Measurements from ENCODE around the gene CYP19A1. TPM values are rescaled to one million over a fixed set of nuclear protein-coding genes. Genes with fewer than 3 reads are reported as not detected.

CYP19A1 gene
- total RNA-seq, 1 experiment from 2014 or later, result not detected

DNA sequence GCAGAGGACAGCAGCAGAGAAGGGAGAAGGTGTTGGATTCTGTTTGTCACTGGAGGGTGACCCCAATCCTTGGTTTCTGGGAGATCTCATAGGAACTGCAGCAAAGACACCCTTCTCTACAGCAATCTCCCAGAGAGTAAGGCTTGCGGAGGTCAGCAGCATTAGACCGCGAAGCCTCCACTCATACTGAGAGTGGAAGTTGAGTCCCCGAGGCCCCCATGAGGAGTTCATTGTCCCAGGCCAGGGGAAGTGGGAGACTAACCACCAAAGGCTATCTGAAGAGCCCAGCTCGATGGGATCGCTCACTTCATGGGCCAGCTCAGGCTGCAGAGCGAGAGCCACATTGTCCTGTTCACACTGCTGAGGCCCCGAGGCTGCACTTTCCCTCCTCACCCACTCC, 47.6 kb upstream of the CYP19A1 start:
- H3K27me3 ChIP-seq (ENCODE audit: control insufficient read depth, insufficient read depth, low read length), result 0 out of 2 replicates have a peak, but pooled peaks cover 5% of the 10 kb centered on the region
- no peak for TF ChIP-seq POLR2AphosphoS5 (IDR thresholded peaks at IDR 0.05; ENCODE audit: low read depth, low read length)
- no peak for TF ChIP-seq REST (IDR thresholded peaks at IDR 0.05; ENCODE audit: insufficient read depth in 1 of 2, low read depth in 2 of 2, low read length in 1 of 2)
- TF ChIP-seq TCF7L2 (IDR thresholded peaks at IDR 0.05; ENCODE audit: low read depth, low read length), result no peak
- no peak for TF ChIP-seq SIN3A (IDR thresholded peaks at IDR 0.05; ENCODE audit: borderline replicate concordance, insufficient read depth, low read depth, low read length)
- no peak for TF ChIP-seq CTCF (IDR thresholded peaks at IDR 0.05)
- no peak overlapping the region for H3K27ac ChIP-seq (ENCODE audit: low read length)
- H3K4me1 ChIP-seq (ENCODE audit: control insufficient read depth, insufficient read depth, low read length), result no peaks in the 10 kb centered on the region
- no peaks in the 10 kb centered on the region for H3K36me3 ChIP-seq (ENCODE audit: control insufficient read depth, insufficient read depth, low read length)
- H3K9me3 ChIP-seq (ENCODE audit: control insufficient read depth, insufficient read depth, low read depth, low read length), result no peaks in the 10 kb centered on the region
- ATAC-seq, result no peak
- in situ Hi-C loops (cut with HindIII; ENCODE audit: low pct_unique_long_range_greater_than_20kb, low sequenced_read_pairs), result no loop called here
- ChIA-PET CTCF (no interaction called here), POLR2A (no interaction called here)
- intact Hi-C loops (cut with micrococcal nuclease; ENCODE audit: unreplicated experiment), result no loop called here
- DNase-seq (ENCODE audit: low read depth, low spot score), result no peak
- H3K4me3 ChIP-seq (ENCODE audit: low read depth in 2 of 2, low read length in 2 of 2), result no peak overlapping the region
- no TSS peak for BruUV-seq (replicated peaks)

- Histone ChIP-seq H3K36me3 (ENCODE audit: control insufficient read depth, insufficient read depth, low read length) (no peaks in the 10 kb centered on the region), H3K9me3 (ENCODE audit: control insufficient read depth, insufficient read depth, low read depth, low read length) (no peaks in the 10 kb centered on the region), H3K27ac (ENCODE audit: low read length) (no peak overlapping the region), H3K4me3 (ENCODE audit: low read depth in 2 of 2, low read length in 2 of 2) (no peak overlapping the region), H3K27me3 (ENCODE audit: control insufficient read depth, insufficient read depth, low read length) (0 out of 2 replicates have a peak, but pooled peaks cover 5% of the 10 kb centered on the region), H3K4me1 (ENCODE audit: control insufficient read depth, insufficient read depth, low read length) (no peaks in the 10 kb centered on the region)
- ChIA-PET POLR2A (interaction anchor here (0.7 kb wide), 2 partner anchors 164 to 230 kb away, joined by 3 to 4 read pairs; no protein-coding TSS in a partner anchor), CTCF (interaction anchor here (0.6 to 1.7 kb wide), 7 partner anchors 20 to 1493 kb away, joined by 3 to 6 read pairs (median 4); no protein-coding TSS in a partner anchor)
- TF ChIP-seq CTCF (IDR thresholded peaks at IDR 0.05) (peak; percentile 77), REST (IDR thresholded peaks at IDR 0.05; ENCODE audit: insufficient read depth in 1 of 2, low read depth in 2 of 2, low read length in 1 of 2) (no peak), SIN3A (IDR thresholded peaks at IDR 0.05; ENCODE audit: borderline replicate concordance, insufficient read depth, low read depth, low read length) (no peak), TCF7L2 (IDR thresholded peaks at IDR 0.05; ENCODE audit: low read depth, low read length) (no peak)
- DNase-seq (ENCODE audit: low read depth, low spot score) (no peak), ATAC-seq (peak; percentile 64; the same call in 1 of the 2 replicates)
- intact Hi-C loops (cut with micrococcal nuclease; ENCODE audit: unreplicated experiment) (loop anchor here (5.0 kb wide), 1 partner anchor 150 kb away; no protein-coding TSS in a partner anchor), in situ Hi-C loops (cut with HindIII; ENCODE audit: low pct_unique_long_range_greater_than_20kb, low sequenced_read_pairs) (no loop called here)
- no TSS peak for BruUV-seq (replicated peaks)
Observed at GRCh38 chr15:51382787-51383186, 44.4 kb upstream of the CYP19A1 start.
